K562 (cell line): ENCODE measurements around the gene MED20. TPM values are rescaled to one million over a fixed set of nuclear protein-coding genes. Genes with fewer than 3 reads are reported as not detected.

Experiments
- CREM ChIP-seq: IDR thresholded peaks from 2 replicates; pipeline ENCODE4 v1.6.1; 2014; ENCODE audit warnings: antibody characterized with exemption, low read depth
- FOS ChIP-seq: IDR thresholded peaks from 3 replicates; pipeline ENCODE4 v1.6.1; 2011; ENCODE audit not compliant: insufficient read length; ENCODE audit errors: extremely low read depth
- FOXA3 ChIP-seq, 2 experiments: fragments of 450-650 bp in 1 of 2; sonication (generic) in 1 of 2; formaldehyde crosslinking; IDR thresholded peaks in 1 of 2; conservative IDR thresholded peaks in 1 of 2; 2 replicates each; pipeline versions ENCODE4 v1.4.0 to v1.8.0; 2020 to 2022; ENCODE audit warnings: mild to moderate bottlenecking in 2 of 2, missing genetic modification reagents in 1 of 2
- FOXM1 ChIP-seq, 2 experiments: fragments of 450-650 bp in 1 of 2; sonication (generic) in 1 of 2; formaldehyde crosslinking in 1 of 2; IDR thresholded peaks; 2 replicates each; pipeline versions ENCODE4 v1.6.1 to v1.9.0; 2017 to 2022; ENCODE audit warnings: low read depth in 2 of 2, mild to moderate bottlenecking in 2 of 2, missing genetic modification reagents in 1 of 2, moderate library complexity in 1 of 2
- HCFC1 ChIP-seq: IDR thresholded peaks from 2 replicates; pipeline ENCODE4 v1.6.1; 2012; ENCODE audit warnings: low read depth, low read length, improper control_type of control experiment
- HLTF ChIP-seq: fragments of 450-650 bp; IDR thresholded peaks from 2 replicates; pipeline ENCODE4 v1.6.1; 2016
- ID3 ChIP-seq, 2 experiments: fragments of 250-450 bp in 1 of 2; fragments of 450-650 bp in 1 of 2; sonication (Bioruptor Pico) in 1 of 2; IDR thresholded peaks; 2 replicates each; pipeline versions ENCODE4 v1.6.1 to v1.8.0; 2016 to 2021; ENCODE audit warnings: mild to moderate bottlenecking in 2 of 2, moderate library complexity in 2 of 2, missing compliant biosample characterization in 1 of 2, missing genetic modification characterization in 1 of 2
- JUNB ChIP-seq: fragments of 450-650 bp; formaldehyde crosslinking; conservative IDR thresholded peaks from 2 replicates; pipeline ENCODE4 v1.4.0; 2020; ENCODE audit warnings: mild to moderate bottlenecking
- KDM4B ChIP-seq, 2 experiments: fragments of 450-650 bp in 1 of 2; sonication (generic) in 1 of 2; IDR thresholded peaks; 2 replicates each; pipeline ENCODE4 v1.6.1; 2016 to 2017; ENCODE audit warnings: borderline replicate concordance in 2 of 2, antibody characterized with exemption in 1 of 2, low read depth in 1 of 2, mild to moderate bottlenecking in 1 of 2
- MAZ ChIP-seq, 2 experiments: fragments of 450-650 bp in 1 of 2; sonication (generic) in 1 of 2; formaldehyde crosslinking; IDR thresholded peaks in 1 of 2; conservative IDR thresholded peaks in 1 of 2; 2 replicates each; pipeline versions ENCODE4 v1.4.0 to v1.5.0; 2020; ENCODE audit warnings: mild to moderate bottlenecking in 1 of 2, missing genetic modification reagents in 1 of 2
- NR1H2 ChIP-seq: sonication (generic); formaldehyde crosslinking; IDR thresholded peaks from 2 replicates; pipeline ENCODE4 v1.4.0; 2020; ENCODE audit warnings: mild to moderate bottlenecking, missing genetic modification reagents
- NR4A1 ChIP-seq, 2 experiments: fragments of 250-450 bp in 1 of 2; fragments of 450-650 bp in 1 of 2; sonication (Bioruptor Pico) in 1 of 2; IDR thresholded peaks; 2 replicates each; pipeline versions ENCODE4 v1.4.0 to v1.6.1; 2016 to 2020; ENCODE audit warnings: mild to moderate bottlenecking in 2 of 2, missing compliant biosample characterization in 1 of 2, missing genetic modification characterization in 1 of 2, moderate library complexity in 1 of 2
- PCBP1 ChIP-seq: fragments of 200-400 bp; formaldehyde crosslinking; IDR thresholded peaks from 2 replicates; pipeline ENCODE4 v1.6.1; 2018; ENCODE audit warnings: mild to moderate bottlenecking, low read depth, low read length; ENCODE audit not compliant: poor library complexity, severe bottlenecking
- RAD21 ChIP-seq, 2 experiments: fragments of 250-450 bp in 1 of 2; fragments of 450-650 bp in 1 of 2; sonication (Bioruptor Pico) in 1 of 2; formaldehyde crosslinking in 1 of 2; IDR thresholded peaks in 1 of 2; conservative IDR thresholded peaks in 1 of 2; 2 replicates each; pipeline versions ENCODE4 v1.4.0 to v1.8.0; 2020 to 2022; ENCODE audit warnings: mild to moderate bottlenecking in 2 of 2, moderate library complexity in 1 of 2
- RBM15 ChIP-seq: fragments of 200-400 bp; formaldehyde crosslinking; IDR thresholded peaks from 2 replicates; pipeline ENCODE4 v1.6.1; 2018; ENCODE audit warnings: mild to moderate bottlenecking, low read length, moderate library complexity; ENCODE audit not compliant: insufficient read depth
- SMARCC2 ChIP-seq: fragments of 450-650 bp; IDR thresholded peaks from 2 replicates; pipeline ENCODE4 v1.6.1; 2017; ENCODE audit warnings: antibody characterized with exemption, moderate library complexity, mild to moderate bottlenecking, low read depth
- SRSF7 ChIP-seq: fragments of 200-400 bp; formaldehyde crosslinking; optimal IDR thresholded peaks from 2 replicates; pipeline ENCODE3; 2017; ENCODE audit warnings: mild to moderate bottlenecking, low read depth, low read length
- ZBTB7A ChIP-seq: IDR thresholded peaks from 2 replicates; pipeline ENCODE4 v1.6.1; 2011; ENCODE audit warnings: low read depth, mild to moderate bottlenecking, low read length, moderate library complexity, borderline replicate concordance; ENCODE audit not compliant: control insufficient read depth
- ZBTB8A ChIP-seq: fragments of 450-650 bp; IDR thresholded peaks from 2 replicates; pipeline ENCODE4 v1.6.1; 2018; ENCODE audit warnings: mild to moderate bottlenecking, moderate library complexity; ENCODE audit not compliant: partially characterized antibody
- ZNF175 ChIP-seq: fragments of 200-800 bp; sonication (Bioruptor generic); IDR thresholded peaks from 2 replicates; pipeline ENCODE4 v1.6.1; 2016; ENCODE audit warnings: low read depth, mild to moderate bottlenecking, missing genetic modification characterization, missing compliant biosample characterization
- ZNF511 ChIP-seq: sonication (generic); formaldehyde crosslinking; IDR thresholded peaks from 2 replicates; pipeline ENCODE4 v1.8.0; 2022; ENCODE audit warnings: mild to moderate bottlenecking, missing genetic modification reagents
- ZNF584 ChIP-seq: fragments of 200-800 bp; sonication (Bioruptor generic); IDR thresholded peaks from 2 replicates; pipeline ENCODE4 v1.6.1; 2016; ENCODE audit warnings: low read depth, mild to moderate bottlenecking, missing genetic modification characterization, missing compliant biosample characterization
- polyA plus RNA-seq, 8 experiments: library from polyadenylated mRNA; depleted of rRNA in 4 of 8; stranded (reverse) in 5 of 8; unstranded in 3 of 8; fragments of >200 nt; fragmentation: Nextera tagmentation in 2 of 8; fragmentation: Illumina TruSeq in 1 of 8; extraction: Ambion mirVana in 2 of 8; extraction: Trizol in 1 of 8; gene quantifications; 2 replicates each; pipeline versions ENCODE4 v1.2.1 to v1.2.3, GENCODE V29; 2011 to 2014; ENCODE audit warnings: inconsistent platforms in 1 of 8, missing spikeins in 1 of 8
- total RNA-seq, 7 experiments: library from RNA; depleted of rRNA in 6 of 7; stranded (reverse); fragments of >200 nt in 6 of 7; fragmentation: Illumina TruSeq in 2 of 7; extraction: Trizol in 2 of 7; gene quantifications; 2 replicates each; pipeline versions ENCODE4 v1.2.1 to v1.2.3, GENCODE V29; 2011 to 2021; ENCODE audit warnings: low replicate concordance in 1 of 7
- TF ChIP-seq, protein P1 (sequence below): fragments of 450-650 bp; formaldehyde crosslinking; IDR thresholded peaks from 2 replicates; pipeline ENCODE4 v1.4.0; 2020; ENCODE audit warnings: mild to moderate bottlenecking, moderate library complexity

Gene MED20
- total and polyA plus RNA-seq, 9 of the 15 experiments (the other 6 are each of a cell fraction or from before 2014, with no cell fraction given), result 27.3 to 80.9 (median 46.0) TPM

DNA sequence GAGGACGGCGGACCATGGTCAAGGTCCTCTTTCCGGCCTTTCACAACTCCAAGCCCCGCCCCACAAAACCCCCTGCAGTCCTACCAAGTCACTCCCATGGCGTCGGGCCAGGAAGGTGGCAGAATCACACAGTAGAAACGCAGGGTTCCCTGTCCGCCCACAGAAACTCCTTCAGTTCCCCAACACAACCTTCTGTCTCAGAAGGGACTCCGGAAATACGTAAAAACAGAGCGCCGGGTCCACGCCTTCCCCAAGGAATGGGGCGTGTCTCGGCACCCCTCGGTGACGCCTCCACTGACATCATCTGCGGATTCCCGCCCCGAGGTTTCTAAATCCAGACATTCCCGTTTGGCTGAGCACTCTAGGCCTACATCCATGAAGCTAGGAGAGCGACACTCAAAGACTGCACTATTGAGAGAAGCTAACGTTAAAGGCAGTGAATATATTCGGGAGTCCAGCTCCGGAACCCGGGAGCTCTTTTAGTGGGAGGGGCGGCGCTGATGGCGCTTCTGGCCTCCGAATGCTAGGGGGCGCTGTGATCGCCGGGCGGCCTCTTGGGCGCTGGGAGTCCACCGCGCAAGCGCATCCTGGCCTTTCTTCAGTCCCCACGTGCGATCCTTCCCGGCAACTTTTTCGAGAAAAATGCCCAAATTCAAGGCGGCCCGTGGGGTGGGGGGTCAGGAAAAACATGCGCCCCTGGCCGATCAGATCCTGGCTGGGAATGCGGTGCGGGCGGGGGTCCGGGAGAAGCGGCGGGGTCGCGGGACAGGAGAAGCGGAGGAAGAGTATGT, at the start of gene MED20, which contains the start of gene BYSL (continued):
- TF ChIP-seq RBM15 (no peak), NR4A1 (CRISPR knock-in tag; IDR thresholded peaks at IDR 0.05) (no peak), NR4A1 (tag; IDR thresholded peaks at IDR 0.05) (no peak), ZBTB7A (peak; percentile 51; the same call in 1 of the 2 replicates), HCFC1 (peak; percentile 81), CREM (peak; percentile 99), PCBP1 (no peak), HLTF (peak; percentile 72), FOXA3 (CRISPR knock-in tag; conservative IDR thresholded peaks at IDR 0.05 in 1 of 2, IDR thresholded peaks at IDR 0.05 in 1 of 2) (0 out of 4 replicates have a peak, but pooled peaks of 1 of the 2 experiments have one; percentile 53), FOS (no peak), JUNB (0 out of 2 replicates have a peak, but pooled peaks have one; percentile 14), NR1H2 (CRISPR knock-in tag) (0 out of 2 replicates have a peak, but pooled peaks have one; percentile 85), RAD21 (CRISPR knock-in tag; conservative IDR thresholded peaks at IDR 0.05 in 1 of 2, IDR thresholded peaks at IDR 0.05 in 1 of 2) (peak in 1 of 2 experiments; percentile 20; a peak in 3 of 4 replicates), SRSF7 (no peak), KDM4B (IDR thresholded peaks at IDR 0.05; ENCODE audit: borderline replicate concordance in 2 of 2, low read depth in 1 of 2) (peak in 1 of 2 experiments; percentile 87; a peak in 1 of 4 replicates), ZNF584 (CRISPR knock-in tag) (no peak), SMARCC2 (no peak), MAZ (CRISPR knock-in tag; conservative IDR thresholded peaks at IDR 0.05 in 1 of 2, IDR thresholded peaks at IDR 0.05 in 1 of 2) (peak; percentile 82 to 85), ZBTB8A (no peak), ID3 (CRISPR knock-in tag; IDR thresholded peaks at IDR 0.05) (no peak), ID3 (tag; IDR thresholded peaks at IDR 0.05) (peak; percentile 35; the same call in 1 of the 2 replicates), ZNF511 (peak; percentile 85; the same call in 1 of the 2 replicates), FOXM1 (IDR thresholded peaks at IDR 0.05; ENCODE audit: low read depth) (no peak), FOXM1 (CRISPR knock-in tag; IDR thresholded peaks at IDR 0.05; ENCODE audit: low read depth) (no peak), ZNF175 (CRISPR knock-in tag) (no peak)
- TF ChIP-seq, protein P1, sequence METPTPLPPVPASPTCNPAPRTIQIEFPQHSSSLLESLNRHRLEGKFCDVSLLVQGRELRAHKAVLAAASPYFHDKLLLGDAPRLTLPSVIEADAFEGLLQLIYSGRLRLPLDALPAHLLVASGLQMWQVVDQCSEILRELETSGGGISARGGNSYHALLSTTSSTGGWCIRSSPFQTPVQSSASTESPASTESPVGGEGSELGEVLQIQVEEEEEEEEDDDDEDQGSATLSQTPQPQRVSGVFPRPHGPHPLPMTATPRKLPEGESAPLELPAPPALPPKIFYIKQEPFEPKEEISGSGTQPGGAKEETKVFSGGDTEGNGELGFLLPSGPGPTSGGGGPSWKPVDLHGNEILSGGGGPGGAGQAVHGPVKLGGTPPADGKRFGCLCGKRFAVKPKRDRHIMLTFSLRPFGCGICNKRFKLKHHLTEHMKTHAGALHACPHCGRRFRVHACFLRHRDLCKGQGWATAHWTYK (CRISPR knock-in tag), result peak; percentile 75; the same call in 1 of the 2 replicates
